ENCODE data around the gene RNF208. TPM values are rescaled to one million over a fixed set of nuclear protein-coding genes. Genes with fewer than 3 reads are reported as not detected.

The RNF208 gene
- total and polyA plus RNA-seq, 2 donors (not counting 1 experiment from before 2014, with no cell fraction given) = 0.14 to 0.33 TPM

GRCh38 chr9:137221506-137222111 is 431 bp downstream of the RNF208 start:
- H3K4me2 ChIP-seq (ENCODE audit: extremely low read depth, insufficient read depth, low read length) = no peak overlapping the region
- no peak overlapping the region for H3K27ac ChIP-seq (ENCODE audit: insufficient read depth, low read length)
- no peak overlapping the region for H3K9ac ChIP-seq (ENCODE audit: insufficient read depth, low read length)
- H3K79me2 ChIP-seq (ENCODE audit: control insufficient read depth, insufficient read depth, low read length) = no peaks in the 10 kb centered on the region
- H3K36me3 ChIP-seq (ENCODE audit: control insufficient read depth, insufficient read depth, low read length) = peaks cover 5% of the 10 kb centered on the region
- H3K27me3 ChIP-seq (ENCODE audit: control insufficient read depth, insufficient read depth, low read length) = no peaks in the 10 kb centered on the region
- H4K20me1 ChIP-seq (ENCODE audit: control insufficient read depth, extremely low read depth, insufficient read depth, low read length) = no peaks in the 10 kb centered on the region
- H3K4me3 ChIP-seq (replicated peaks in 1 of 4; ENCODE audit: control extremely low read depth in 1 of 4, insufficient read depth in 1 of 4, low read depth in 3 of 4, low read length in 4 of 4) = peak overlapping the region in 1 of 4 experiments; percentile 33
- no peak overlapping the region for H2AFZ ChIP-seq (ENCODE audit: low read length)
- peaks cover 8% of the 10 kb centered on the region for H3K4me1 ChIP-seq (ENCODE audit: control insufficient read depth, extremely low read depth, insufficient read depth, low read length)
- H3K9me3 ChIP-seq (ENCODE audit: control insufficient read depth, insufficient read depth, low read depth, low read length) = no peaks in the 10 kb centered on the region
- TF ChIP-seq EZH2 (IDR thresholded peaks at IDR 0.05; ENCODE audit: low read length, missing control alignments) = no peak
- TF ChIP-seq CTCF (conservative IDR thresholded peaks at IDR 0.05 in 1 of 2, IDR thresholded peaks at IDR 0.05 in 1 of 2; ENCODE audit: low read depth in 1 of 2, low read length in 2 of 2) = no peak
- no peak for DNase-seq (ENCODE audit: low read depth in 2 of 2)

- no peaks in the 10 kb centered on the region for H3K9me3 ChIP-seq (ENCODE audit: control insufficient read depth, insufficient read depth, low read depth, low read length)
- no peak overlapping the region for H3K4me3 ChIP-seq (replicated peaks in 1 of 4; ENCODE audit: control extremely low read depth in 1 of 4, insufficient read depth in 1 of 4, low read depth in 3 of 4, low read length in 4 of 4)
- no peak for DNase-seq (ENCODE audit: low read depth in 2 of 2)
- no peak overlapping the region for H3K4me2 ChIP-seq (ENCODE audit: extremely low read depth, insufficient read depth, low read length)
- no peaks in the 10 kb centered on the region for H4K20me1 ChIP-seq (ENCODE audit: control insufficient read depth, extremely low read depth, insufficient read depth, low read length)
- H2AFZ ChIP-seq (ENCODE audit: low read length) = no peak overlapping the region
- no peaks in the 10 kb centered on the region for H3K27me3 ChIP-seq (ENCODE audit: control insufficient read depth, insufficient read depth, low read length)
- peaks cover 6% of the 10 kb centered on the region for H3K36me3 ChIP-seq (ENCODE audit: control insufficient read depth, insufficient read depth, low read length)
- H3K9ac ChIP-seq (ENCODE audit: insufficient read depth, low read length) = no peak overlapping the region
- H3K4me1 ChIP-seq (ENCODE audit: control insufficient read depth, extremely low read depth, insufficient read depth, low read length) = peaks cover 8% of the 10 kb centered on the region
- H3K27ac ChIP-seq (ENCODE audit: insufficient read depth, low read length) = no peak overlapping the region
- no peaks in the 10 kb centered on the region for H3K79me2 ChIP-seq (ENCODE audit: control insufficient read depth, insufficient read depth, low read length)
- TF ChIP-seq EZH2 (IDR thresholded peaks at IDR 0.05; ENCODE audit: low read length, missing control alignments) = no peak
- TF ChIP-seq CTCF (conservative IDR thresholded peaks at IDR 0.05 in 1 of 2, IDR thresholded peaks at IDR 0.05 in 1 of 2; ENCODE audit: low read depth in 1 of 2, low read length in 2 of 2) = no peak
These were observed 940 bp downstream of the RNF208 start for GRCh38 chr9:137221095-137221505.

GRCh38 chr9:137220317-137221094 is 1.5 kb downstream of the RNF208 start:
- DNase-seq (ENCODE audit: low read depth in 2 of 2) = no peak
- Histone ChIP-seq H3K4me3 (replicated peaks in 1 of 4; ENCODE audit: control extremely low read depth in 1 of 4, insufficient read depth in 1 of 4, low read depth in 3 of 4, low read length in 4 of 4) (no peak overlapping the region), H3K79me2 (ENCODE audit: control insufficient read depth, insufficient read depth, low read length) (no peaks in the 10 kb centered on the region), H3K9ac (ENCODE audit: insufficient read depth, low read length) (no peak overlapping the region), H3K9me3 (ENCODE audit: control insufficient read depth, insufficient read depth, low read depth, low read length) (no peaks in the 10 kb centered on the region), H3K4me1 (ENCODE audit: control insufficient read depth, extremely low read depth, insufficient read depth, low read length) (peaks cover 8% of the 10 kb centered on the region), H3K27me3 (ENCODE audit: control insufficient read depth, insufficient read depth, low read length) (no peaks in the 10 kb centered on the region), H3K36me3 (ENCODE audit: control insufficient read depth, insufficient read depth, low read length) (peaks cover 7% of the 10 kb centered on the region), H2AFZ (ENCODE audit: low read length) (no peak overlapping the region), H3K27ac (ENCODE audit: insufficient read depth, low read length) (no peak overlapping the region), H4K20me1 (ENCODE audit: control insufficient read depth, extremely low read depth, insufficient read depth, low read length) (no peaks in the 10 kb centered on the region), H3K4me2 (ENCODE audit: extremely low read depth, insufficient read depth, low read length) (no peak overlapping the region)
- TF ChIP-seq CTCF (conservative IDR thresholded peaks at IDR 0.05 in 1 of 2, IDR thresholded peaks at IDR 0.05 in 1 of 2; ENCODE audit: low read depth in 1 of 2, low read length in 2 of 2) = no peak
- no peak for TF ChIP-seq EZH2 (IDR thresholded peaks at IDR 0.05; ENCODE audit: low read length, missing control alignments)

Measured in fibroblast of lung (primary cell).